ENCODE results near the gene CYSLTR2.

CYSLTR2 gene, protein sequence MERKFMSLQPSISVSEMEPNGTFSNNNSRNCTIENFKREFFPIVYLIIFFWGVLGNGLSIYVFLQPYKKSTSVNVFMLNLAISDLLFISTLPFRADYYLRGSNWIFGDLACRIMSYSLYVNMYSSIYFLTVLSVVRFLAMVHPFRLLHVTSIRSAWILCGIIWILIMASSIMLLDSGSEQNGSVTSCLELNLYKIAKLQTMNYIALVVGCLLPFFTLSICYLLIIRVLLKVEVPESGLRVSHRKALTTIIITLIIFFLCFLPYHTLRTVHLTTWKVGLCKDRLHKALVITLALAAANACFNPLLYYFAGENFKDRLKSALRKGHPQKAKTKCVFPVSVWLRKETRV

GRCh38 chr13:48653472-48653939 is at the start of gene CYSLTR2:
CYSLTR2 (plus strand) TSS chr13:48653929; CDS start chr13:48706818, 52,889 bp downstream.
- peak; percentile 14 for DNase-seq (ENCODE audit: low spot score)
- in situ Hi-C loops (cut with MboI; ENCODE audit: low sequenced_read_pairs, unreplicated experiment), result no loop called here
- TF ChIP-seq, protein P1, sequence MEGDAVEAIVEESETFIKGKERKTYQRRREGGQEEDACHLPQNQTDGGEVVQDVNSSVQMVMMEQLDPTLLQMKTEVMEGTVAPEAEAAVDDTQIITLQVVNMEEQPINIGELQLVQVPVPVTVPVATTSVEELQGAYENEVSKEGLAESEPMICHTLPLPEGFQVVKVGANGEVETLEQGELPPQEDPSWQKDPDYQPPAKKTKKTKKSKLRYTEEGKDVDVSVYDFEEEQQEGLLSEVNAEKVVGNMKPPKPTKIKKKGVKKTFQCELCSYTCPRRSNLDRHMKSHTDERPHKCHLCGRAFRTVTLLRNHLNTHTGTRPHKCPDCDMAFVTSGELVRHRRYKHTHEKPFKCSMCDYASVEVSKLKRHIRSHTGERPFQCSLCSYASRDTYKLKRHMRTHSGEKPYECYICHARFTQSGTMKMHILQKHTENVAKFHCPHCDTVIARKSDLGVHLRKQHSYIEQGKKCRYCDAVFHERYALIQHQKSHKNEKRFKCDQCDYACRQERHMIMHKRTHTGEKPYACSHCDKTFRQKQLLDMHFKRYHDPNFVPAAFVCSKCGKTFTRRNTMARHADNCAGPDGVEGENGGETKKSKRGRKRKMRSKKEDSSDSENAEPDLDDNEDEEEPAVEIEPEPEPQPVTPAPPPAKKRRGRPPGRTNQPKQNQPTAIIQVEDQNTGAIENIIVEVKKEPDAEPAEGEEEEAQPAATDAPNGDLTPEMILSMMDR (IDR thresholded peaks at IDR 0.05; ENCODE audit: borderline replicate concordance, control extremely low read depth, extremely low read depth, insufficient read depth, missing control alignments), result no peak

DNA sequence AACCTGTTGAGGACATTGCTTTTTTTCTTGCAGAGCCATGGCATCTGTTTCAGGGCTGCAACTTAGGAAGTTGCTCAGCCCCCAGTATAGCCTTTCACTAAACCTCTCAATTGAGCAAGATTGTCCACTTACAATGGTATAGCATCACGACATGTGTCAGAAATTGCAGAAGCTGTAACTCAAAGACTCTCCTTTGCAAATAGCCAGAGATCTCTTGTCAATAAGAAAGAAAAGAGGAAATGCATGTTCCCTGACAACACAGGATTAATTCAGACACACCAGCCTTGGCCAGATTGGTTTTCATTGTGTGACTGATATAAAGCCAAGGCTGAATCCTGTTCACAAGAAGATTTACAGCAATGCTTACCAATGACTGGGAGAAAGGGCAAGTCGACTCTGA is 38.7 kb upstream of the CYSLTR2 start:
- TF ChIP-seq, protein P1 (IDR thresholded peaks at IDR 0.05; ENCODE audit: borderline replicate concordance, control extremely low read depth, extremely low read depth, insufficient read depth, missing control alignments), result no peak
- DNase-seq (ENCODE audit: low spot score), result no peak
- in situ Hi-C loops (cut with MboI; ENCODE audit: low sequenced_read_pairs, unreplicated experiment), result no loop called here

DNA sequence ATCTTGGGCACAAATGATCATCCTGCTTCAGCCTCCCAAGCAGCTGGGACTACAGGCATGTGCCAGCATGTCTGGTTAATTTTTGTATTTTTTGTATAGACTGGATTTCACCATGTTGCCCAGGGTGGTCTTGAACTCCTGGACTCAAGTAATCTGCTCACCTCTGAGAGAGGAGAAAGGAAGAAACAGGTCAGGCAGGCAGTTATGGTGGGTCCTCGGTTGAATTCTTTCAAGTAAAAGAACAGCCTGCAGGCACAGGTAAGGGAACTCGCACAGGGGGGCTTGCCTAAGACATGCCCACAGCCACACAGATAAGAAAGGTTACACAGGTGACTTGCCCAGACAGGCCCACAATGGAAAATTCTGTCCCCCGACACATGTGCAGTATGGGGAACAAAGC is 34.8 kb upstream of the CYSLTR2 start:
- in situ Hi-C loops (cut with MboI; ENCODE audit: low sequenced_read_pairs, unreplicated experiment), result no loop called here
- no peak for DNase-seq (ENCODE audit: low spot score)
- TF ChIP-seq, protein P1 (IDR thresholded peaks at IDR 0.05; ENCODE audit: borderline replicate concordance, control extremely low read depth, extremely low read depth, insufficient read depth, missing control alignments), result no peak

DNA sequence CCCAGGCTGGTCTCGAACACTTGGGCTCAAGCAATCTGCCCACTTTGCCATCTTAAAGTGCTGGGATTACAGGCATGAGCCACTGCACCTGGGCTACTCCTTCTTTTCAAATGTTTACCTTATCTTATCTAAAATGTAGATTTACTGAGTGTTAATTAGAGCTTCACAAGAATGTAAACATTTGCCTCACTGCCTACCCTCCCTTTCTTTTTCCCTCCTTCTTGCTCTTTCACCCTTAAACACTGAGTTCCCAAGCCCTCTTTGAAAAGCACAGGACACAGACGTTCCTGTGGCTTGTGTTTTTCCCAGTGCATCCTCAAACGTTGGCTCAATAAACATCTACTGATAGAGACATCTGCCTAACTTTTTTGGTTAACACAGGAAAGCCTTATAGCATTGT is 32.7 kb upstream of the CYSLTR2 start:
- in situ Hi-C loops (cut with MboI; ENCODE audit: low sequenced_read_pairs, unreplicated experiment), result no loop called here
- DNase-seq (ENCODE audit: low spot score), result no peak
- TF ChIP-seq, protein P1 (IDR thresholded peaks at IDR 0.05; ENCODE audit: borderline replicate concordance, control extremely low read depth, extremely low read depth, insufficient read depth, missing control alignments), result no peak

GRCh38 chr13:48624016-48624415 is 29.7 kb upstream of the CYSLTR2 start:
- in situ Hi-C loops (cut with MboI; ENCODE audit: low sequenced_read_pairs, unreplicated experiment), result no loop called here
- TF ChIP-seq, protein P1 (IDR thresholded peaks at IDR 0.05; ENCODE audit: borderline replicate concordance, control extremely low read depth, extremely low read depth, insufficient read depth, missing control alignments), result no peak
- DNase-seq (ENCODE audit: low spot score), result no peak

DNA sequence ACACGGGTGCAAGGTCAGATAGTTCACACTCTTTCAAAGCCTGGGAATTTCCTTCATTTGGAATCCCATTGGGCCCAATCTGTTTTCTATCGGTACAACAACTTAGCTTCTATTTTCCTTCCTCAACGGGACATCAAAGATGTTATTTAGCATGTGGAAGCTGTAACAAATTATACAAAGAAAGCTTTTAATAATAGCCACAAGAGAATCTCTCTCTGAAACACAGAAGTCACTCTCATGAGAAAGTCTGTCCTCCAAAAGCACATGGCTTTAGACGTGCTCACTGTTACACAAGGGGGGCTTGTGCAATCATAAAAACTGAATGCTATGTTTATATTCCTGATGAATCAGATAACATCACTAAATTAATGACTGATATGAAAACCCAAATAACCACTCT is 28.9 kb upstream of the CYSLTR2 start:
- DNase-seq (ENCODE audit: low spot score), result no peak
- TF ChIP-seq, protein P1 (IDR thresholded peaks at IDR 0.05; ENCODE audit: borderline replicate concordance, control extremely low read depth, extremely low read depth, insufficient read depth, missing control alignments), result no peak
- in situ Hi-C loops (cut with MboI; ENCODE audit: low sequenced_read_pairs, unreplicated experiment), result no loop called here
